IMR-90 (cell line): Measurements from ENCODE around the gene GCLC. TPM values are rescaled to one million over a fixed set of nuclear protein-coding genes. Genes with fewer than 3 reads are reported as not detected.

ENCODE experiments used
- ATAC-seq: fragments of 200-7000 bp; cut with Tn5 transposase; 2 replicates; pipeline ENCODE4 v1.9.1; 2020; ENCODE audit warnings: low read depth, mild to moderate bottlenecking, moderate library complexity
- BruUV-seq: library from RNA; stranded (reverse); fragments of 400-500 nt; replicated peaks from 2 replicates; lab custom pipeline; 2021; lab: Mats Ljungman, UMichigan
- CTCF ChIA-PET: fragments of 300-600 bp; formaldehyde crosslinking; extraction: SDS; loops from one replicate; lab custom pipeline; 2021; ENCODE audit warnings: antibody characterized with exemption; lab: Yijun Ruan, JAX
- POLR2A ChIA-PET: fragments of 300-600 bp; sonication (Branson Sonifier 250); formaldehyde crosslinking; loops from one replicate; lab custom pipeline; 2022; ENCODE audit warnings: antibody characterized with exemption; ENCODE audit not compliant: unreplicated experiment; lab: Charles Lee
- DNase-seq: peaks from one replicate; pipeline ENCODE4 v3.0.0; 2013
- H2AFZ ChIP-seq: replicated peaks from 2 replicates; pipeline ENCODE3; 2013; ENCODE audit warnings: low read length, mild to moderate bottlenecking; ENCODE audit not compliant: poor library complexity
- H2AK5ac ChIP-seq: 2 replicates; pipeline ENCODE4 v1.6.1; 2013; ENCODE audit warnings: low read depth, low read length, inconsistent platforms
- H2AK9ac ChIP-seq: replicated peaks from 2 replicates; pipeline ENCODE3; 2013; ENCODE audit warnings: mild to moderate bottlenecking, low read depth, low read length, moderate library complexity; ENCODE audit not compliant: poor library complexity
- H2BK120ac ChIP-seq: 2 replicates; pipeline ENCODE4 v1.6.1; 2013; ENCODE audit warnings: low read depth, low read length, inconsistent platforms
- H2BK15ac ChIP-seq: 3 replicates; pipeline ENCODE4 v1.6.1; 2013; ENCODE audit warnings: low read depth, low read length, inconsistent platforms
- H2BK20ac ChIP-seq: 2 replicates; pipeline ENCODE4 v1.6.1; 2013; ENCODE audit warnings: low read depth, mild to moderate bottlenecking, inconsistent platforms, low read length, moderate library complexity
- H2BK5ac ChIP-seq: 2 replicates; pipeline ENCODE4 v1.6.1; 2013; ENCODE audit warnings: mild to moderate bottlenecking, low read depth, low read length, inconsistent platforms; ENCODE audit not compliant: poor library complexity, severe bottlenecking
- H3K14ac ChIP-seq: replicated peaks from 2 replicates; pipeline ENCODE4 v1.6.1; 2013; ENCODE audit warnings: low read depth, low read length, inconsistent platforms
- H3K18ac ChIP-seq: 2 replicates; pipeline ENCODE4 v1.6.1; 2013; ENCODE audit warnings: low read depth, low read length, control low read depth
- H3K23ac ChIP-seq: 2 replicates; pipeline ENCODE4 v1.6.1; 2013; ENCODE audit warnings: low read depth, low read length, inconsistent platforms
- H3K27ac ChIP-seq: 2 replicates; pipeline ENCODE4 v1.5.1; 2013; ENCODE audit warnings: mild to moderate bottlenecking, control low read depth, low read length; ENCODE audit not compliant: insufficient read depth
- H3K27me3 ChIP-seq: 2 replicates; pipeline ENCODE4 v1.6.1; 2013; ENCODE audit warnings: low read length; ENCODE audit not compliant: control insufficient read depth, insufficient read depth
- H3K36me3 ChIP-seq: 2 replicates; pipeline ENCODE4 v1.6.1; 2013; ENCODE audit warnings: low read length, mixed read lengths; ENCODE audit not compliant: control insufficient read depth, insufficient read depth
- H3K4ac ChIP-seq: 2 replicates; pipeline ENCODE4 v1.6.1; 2013; ENCODE audit warnings: low read depth, low read length, inconsistent platforms
- H3K4me1 ChIP-seq: 2 replicates; pipeline ENCODE4 v1.6.1; 2013; ENCODE audit warnings: low read length, mixed read lengths; ENCODE audit not compliant: control insufficient read depth, insufficient read depth
- H3K4me2 ChIP-seq: 2 replicates; pipeline ENCODE4 v1.6.1; 2013; ENCODE audit warnings: low read depth, mild to moderate bottlenecking, control low read depth, low read length, moderate library complexity
- H3K4me3 ChIP-seq: 2 replicates; pipeline ENCODE4 v1.5.1; 2013; ENCODE audit warnings: low read depth, mild to moderate bottlenecking, control low read depth, low read length, moderate library complexity; ENCODE audit not compliant: insufficient read depth
- H3K56ac ChIP-seq: 2 replicates; pipeline ENCODE4 v1.6.1; 2013; ENCODE audit warnings: low read length, inconsistent platforms; ENCODE audit not compliant: insufficient read depth; ENCODE audit errors: extremely low read depth
- H3K79me1 ChIP-seq, 2 experiments: 2 replicates each; pipeline ENCODE4 v1.6.1; 2013; ENCODE audit warnings: low read length in 2 of 2, inconsistent platforms in 1 of 2, low read depth in 1 of 2
- H3K9ac ChIP-seq: 2 replicates; pipeline ENCODE4 v1.6.1; 2013; ENCODE audit warnings: low read depth, low read length, control low read depth
- H3K9me1 ChIP-seq: 2 replicates; pipeline ENCODE4 v1.6.1; 2013; ENCODE audit warnings: low read length, inconsistent platforms; ENCODE audit not compliant: insufficient read depth
- H3K9me3 ChIP-seq: 2 replicates; pipeline ENCODE4 v1.6.1; 2013; ENCODE audit warnings: low read length; ENCODE audit not compliant: control insufficient read depth, insufficient read depth
- H4K20me1 ChIP-seq: 2 replicates; pipeline ENCODE4 v1.6.1; 2013; ENCODE audit warnings: low read length, inconsistent platforms; ENCODE audit not compliant: insufficient read depth
- H4K5ac ChIP-seq: 2 replicates; pipeline ENCODE4 v1.6.1; 2013; ENCODE audit warnings: mild to moderate bottlenecking, low read depth, low read length, control low read depth
- H4K8ac ChIP-seq, 2 experiments: 2 replicates each; pipeline ENCODE4 v1.6.1; 2013; ENCODE audit warnings: low read depth in 2 of 2, low read length in 2 of 2, control low read depth in 1 of 2, inconsistent platforms in 1 of 2
- H4K91ac ChIP-seq: 2 replicates; pipeline ENCODE4 v1.6.1; 2013; ENCODE audit warnings: low read depth, low read length, inconsistent platforms; ENCODE audit not compliant: insufficient read depth
- BHLHE40 ChIP-seq: fragments of 150-350 bp; IDR thresholded peaks from 2 replicates; pipeline ENCODE4 v1.6.1; 2016; ENCODE audit warnings: mild to moderate bottlenecking, low read depth, low read length
- CEBPB ChIP-seq: IDR thresholded peaks from 2 replicates; pipeline ENCODE4 v1.6.1; 2012; ENCODE audit warnings: low read depth, low read length, improper control_type of control experiment
- CHD1 ChIP-seq: IDR thresholded peaks from 2 replicates; pipeline ENCODE4 v1.6.1; 2012; ENCODE audit warnings: low read depth, low read length, improper control_type of control experiment
- FOS ChIP-seq: fragments of 150-350 bp; IDR thresholded peaks from 2 replicates; pipeline ENCODE4 v1.6.1; 2016; ENCODE audit warnings: low read depth, low read length
- MAFK ChIP-seq: IDR thresholded peaks from 2 replicates; pipeline ENCODE4 v1.6.1; 2012; ENCODE audit warnings: low read depth, low read length, improper control_type of control experiment
- MXI1 ChIP-seq: IDR thresholded peaks from 2 replicates; pipeline ENCODE4 v1.6.1; 2012; ENCODE audit warnings: low read depth, mild to moderate bottlenecking, low read length, moderate library complexity, borderline replicate concordance
- NFE2L2 ChIP-seq: fragments of 150-350 bp; IDR thresholded peaks from 2 replicates; pipeline ENCODE4 v1.6.1; 2016; ENCODE audit warnings: low read depth, mild to moderate bottlenecking, low read length
- POLR2A ChIP-seq: IDR thresholded peaks from 2 replicates; pipeline ENCODE4 v1.6.1; 2012; ENCODE audit warnings: mild to moderate bottlenecking, low read depth, low read length
- RAD21 ChIP-seq: IDR thresholded peaks from 2 replicates; pipeline ENCODE4 v1.6.1; 2012; ENCODE audit warnings: low read length, improper control_type of control experiment
- SMC3 ChIP-seq: fragments of 150-350 bp; IDR thresholded peaks from 2 replicates; pipeline ENCODE4 v1.6.1; 2016; ENCODE audit warnings: low read depth, mild to moderate bottlenecking, antibody characterized with exemption, low read length, moderate library complexity
- USF2 ChIP-seq: fragments of 150-350 bp; IDR thresholded peaks from 2 replicates; pipeline ENCODE4 v1.6.1; 2017; ENCODE audit warnings: mild to moderate bottlenecking, antibody characterized with exemption, low read length, low read depth
- WGBS, 2 experiments: methylation state at CpG; one replicate each; pipeline versions ENCODE4 v1.1.5 to v1.1.7; 2013; ENCODE audit warnings: missing lambda C conversion rate in 2 of 2; ENCODE audit not compliant: insufficient read length in 1 of 2; ENCODE audit errors: extremely low coverage in 2 of 2; 5-methylcytosine and 5-hydroxymethylcytosine counted together
- dilution Hi-C: fragments of 300-500 bp; cut with HindIII; formaldehyde crosslinking; loops from one replicate; pipeline ENCODE4 v1.14.3; 2018; ENCODE audit warnings: low sequenced_read_pairs; ENCODE audit not compliant: unreplicated experiment
- in situ Hi-C: fragments of 300-500 bp; cut with MboI; formaldehyde crosslinking; loops from 3 replicates; pipeline ENCODE4 v1.14.3; 2019; ENCODE audit warnings: low sequenced_read_pairs, inconsistent platforms, mixed read lengths
- intact Hi-C: fragments of 100-400 bp; cut with micrococcal nuclease; formaldehyde crosslinking; loops from 2 replicates; pipeline ENCODE4 v1.10.0; 2022
- polyA plus RNA-seq, 3 experiments: library from polyadenylated mRNA; depleted of rRNA; stranded (reverse); fragments of >200 nt; gene quantifications; 2 replicates each; pipeline ENCODE4 v1.2.3, GENCODE V29; 2012; ENCODE audit warnings: low replicate concordance in 1 of 3
- total RNA-seq: library from RNA; depleted of rRNA; stranded (reverse); fragments of >200 nt; gene quantifications from 2 replicates; pipeline ENCODE4 v1.2.3, GENCODE V29; 2012
- TF ChIP-seq, protein P1 (sequence below): conservative IDR thresholded peaks from 2 replicates; pipeline ENCODE4 v1.5.1; 2012; ENCODE audit warnings: mild to moderate bottlenecking, low read depth, low read length, improper control_type of control experiment

Gene GCLC
- total and polyA plus RNA-seq, 2 of the 4 experiments (the other 2 are of a cell fraction): 14.2 to 24.2 TPM

DNA sequence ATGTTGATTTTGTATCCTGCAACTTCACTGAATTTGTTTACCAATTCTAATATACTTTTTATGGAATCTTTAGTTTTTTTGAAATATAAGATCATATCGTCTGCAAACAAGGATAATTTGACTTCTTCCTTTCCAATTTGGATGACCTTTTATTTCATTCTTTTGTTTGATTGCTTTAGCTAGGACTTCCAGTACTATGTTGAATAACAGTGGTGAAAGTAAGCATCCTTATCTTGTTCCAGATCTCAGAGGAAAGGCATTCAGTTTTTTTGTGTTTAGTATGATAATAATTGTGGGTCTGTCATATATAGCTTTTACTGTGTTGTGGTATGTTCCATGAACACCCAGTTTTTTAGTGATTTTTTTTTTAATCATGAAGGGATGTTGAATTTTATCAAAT is 75.7 kb downstream of the GCLC start:
- Histone ChIP-seq H2BK5ac (no peak overlapping the region), H3K27me3 (peaks cover 4% of the 10 kb centered on the region), H4K91ac (no peak overlapping the region), H3K14ac (no peak overlapping the region), H3K9me3 (no peaks in the 10 kb centered on the region), H4K20me1 (no peaks in the 10 kb centered on the region), H3K23ac (no peak overlapping the region), H3K79me1 (no peaks in the 10 kb centered on the region), H3K4me2 (no peak overlapping the region), H3K56ac (no peak overlapping the region), H4K8ac (no peak overlapping the region), H4K5ac (no peak overlapping the region), H3K9ac (no peak overlapping the region), H2AFZ (no peak overlapping the region), H2BK15ac (no peak overlapping the region), H3K36me3 (no peaks in the 10 kb centered on the region), H2AK9ac (no peak overlapping the region), H3K4ac (no peak overlapping the region), H3K18ac (no peak overlapping the region), H3K27ac (no peak overlapping the region), H2AK5ac (no peak overlapping the region), H3K4me3 (no peak overlapping the region), H3K4me1 (peaks cover 8% of the 10 kb centered on the region; the same call in 1 of the 2 replicates), H2BK20ac (no peak overlapping the region), H2BK120ac (no peak overlapping the region), H3K9me1 (0 out of 2 replicates have a peak, but pooled peaks cover 9% of the 10 kb centered on the region)
- dilution Hi-C loops: no loop called here
- ChIA-PET POLR2A (no interaction called here), CTCF (no interaction called here)
- no peak for DNase-seq
- in situ Hi-C loops: no loop called here
- no TSS peak for BruUV-seq
- intact Hi-C loops: no loop called here
- TF ChIP-seq FOS: no peak
- no peak for TF ChIP-seq MAFK
- TF ChIP-seq BHLHE40: no peak
- TF ChIP-seq USF2: no peak
- no peak for TF ChIP-seq RAD21
- TF ChIP-seq MXI1: no peak
- no peak for TF ChIP-seq CEBPB
- no peak for TF ChIP-seq CHD1
- no peak for TF ChIP-seq POLR2A
- TF ChIP-seq NFE2L2: no peak
- TF ChIP-seq, protein P1, sequence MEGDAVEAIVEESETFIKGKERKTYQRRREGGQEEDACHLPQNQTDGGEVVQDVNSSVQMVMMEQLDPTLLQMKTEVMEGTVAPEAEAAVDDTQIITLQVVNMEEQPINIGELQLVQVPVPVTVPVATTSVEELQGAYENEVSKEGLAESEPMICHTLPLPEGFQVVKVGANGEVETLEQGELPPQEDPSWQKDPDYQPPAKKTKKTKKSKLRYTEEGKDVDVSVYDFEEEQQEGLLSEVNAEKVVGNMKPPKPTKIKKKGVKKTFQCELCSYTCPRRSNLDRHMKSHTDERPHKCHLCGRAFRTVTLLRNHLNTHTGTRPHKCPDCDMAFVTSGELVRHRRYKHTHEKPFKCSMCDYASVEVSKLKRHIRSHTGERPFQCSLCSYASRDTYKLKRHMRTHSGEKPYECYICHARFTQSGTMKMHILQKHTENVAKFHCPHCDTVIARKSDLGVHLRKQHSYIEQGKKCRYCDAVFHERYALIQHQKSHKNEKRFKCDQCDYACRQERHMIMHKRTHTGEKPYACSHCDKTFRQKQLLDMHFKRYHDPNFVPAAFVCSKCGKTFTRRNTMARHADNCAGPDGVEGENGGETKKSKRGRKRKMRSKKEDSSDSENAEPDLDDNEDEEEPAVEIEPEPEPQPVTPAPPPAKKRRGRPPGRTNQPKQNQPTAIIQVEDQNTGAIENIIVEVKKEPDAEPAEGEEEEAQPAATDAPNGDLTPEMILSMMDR: no peak
- no peak for TF ChIP-seq SMC3
- WGBS, 2 experiments: no CpG with 5 or more reads among the region's 1 CpG
- ATAC-seq: no peak
